Measurements from ENCODE around the gene SCAMP4.
"Not testable (repeated sequence)": the region's sequence is repeated elsewhere in the genome, so short reads cannot be mapped to it uniquely, and the experiment has no call there.

The SCAMP4 gene

GRCh38 chr19:1884291-1884718 is 20.9 kb upstream of the SCAMP4 start:
- DNase-seq = no peak

DNA sequence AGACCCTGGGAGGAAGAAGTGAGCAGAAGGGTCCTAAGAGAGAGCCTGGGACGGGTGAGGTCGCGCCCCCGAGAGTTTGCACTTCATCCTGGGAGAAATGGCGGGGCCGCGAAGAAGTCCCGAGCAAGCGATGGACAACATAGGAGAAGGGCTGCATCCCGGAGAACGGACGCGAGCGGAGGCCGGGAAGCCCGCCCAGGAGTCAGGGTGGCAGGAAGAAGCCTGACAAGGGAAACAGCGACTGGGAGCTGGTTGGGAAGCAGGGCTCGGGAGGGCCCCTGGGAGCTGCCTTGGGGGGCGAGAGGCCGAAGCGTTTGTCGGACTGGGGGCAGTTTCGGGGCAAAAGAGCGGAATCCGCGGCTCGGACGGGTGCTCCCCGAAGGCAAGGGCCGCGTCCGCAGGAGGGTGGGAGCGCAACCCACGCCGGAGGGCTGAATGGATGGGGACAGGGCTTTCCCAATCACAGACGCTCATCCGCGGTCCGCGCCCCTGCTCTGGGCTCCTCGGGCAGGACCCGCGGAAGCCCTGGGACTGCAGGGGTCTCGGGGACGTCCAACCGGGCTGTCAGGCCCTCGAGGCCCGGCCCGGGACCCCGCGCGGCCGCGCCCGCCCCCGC is 20.4 kb upstream of the SCAMP4 start:
- peak; percentile 25 for DNase-seq

GRCh38 chr19:1885398-1886119 is 19.6 kb upstream of the SCAMP4 start, which contains the start of gene ABHD17A:
TSS of gene ABHD17A (minus strand) at chr19:1885496. CDS start at chr19:1881566, 3,930 bp downstream.
- peak; percentile 88 for DNase-seq

- DNase-seq = not testable (repeated sequence)
Measured at GRCh38 chr19:1886360-1886759, 18.8 kb upstream of the SCAMP4 start.

GRCh38 chr19:1888385-1888784 is 16.8 kb upstream of the SCAMP4 start:
- no peak for DNase-seq

GRCh38 chr19:1889907-1890306 is 15.3 kb upstream of the SCAMP4 start:
- DNase-seq = no peak

DNA sequence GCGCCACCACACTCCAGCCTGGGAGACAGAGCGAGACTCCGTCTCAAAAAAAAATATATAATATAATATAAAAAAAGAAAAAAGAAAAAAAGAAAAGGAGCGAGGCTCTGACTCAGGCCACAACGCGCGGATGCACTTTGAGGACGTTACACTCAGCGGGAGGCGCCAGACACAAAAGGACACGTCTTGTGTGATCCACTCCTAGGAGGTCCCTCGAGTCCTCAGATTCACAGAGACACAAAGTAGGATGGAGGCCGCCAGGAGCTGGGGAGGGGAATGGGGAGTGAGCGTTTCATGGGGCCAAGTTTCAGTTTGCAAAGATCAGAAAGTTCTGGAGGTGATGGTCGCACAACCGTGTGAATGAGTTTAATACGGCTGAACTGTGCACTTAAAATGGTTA is 11.4 kb upstream of the SCAMP4 start:
- DNase-seq = no peak

DNA sequence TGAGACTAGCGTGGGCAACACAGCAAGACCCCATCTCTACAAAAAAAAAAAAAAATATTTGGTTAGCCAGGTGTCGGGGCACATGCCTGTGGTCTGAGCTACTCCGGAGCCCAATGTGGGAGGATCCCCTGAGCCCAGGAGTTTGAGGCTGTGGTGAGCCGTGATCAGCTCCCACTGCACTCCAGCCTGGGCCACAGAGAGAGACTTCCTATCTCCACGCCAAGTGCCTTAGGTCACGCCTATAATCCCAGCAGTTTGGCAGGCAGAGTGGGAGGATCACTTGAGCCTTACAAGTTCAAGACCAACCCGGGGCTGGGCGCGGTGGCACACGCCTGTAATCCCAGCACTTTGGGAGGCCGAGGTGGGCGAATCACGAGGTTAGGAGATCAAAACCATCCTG is 8.7 kb upstream of the SCAMP4 start:
- no peak for DNase-seq

GRCh38 chr19:1901940-1902404 is 3.2 kb upstream of the SCAMP4 start:
- DNase-seq = no peak

DNA sequence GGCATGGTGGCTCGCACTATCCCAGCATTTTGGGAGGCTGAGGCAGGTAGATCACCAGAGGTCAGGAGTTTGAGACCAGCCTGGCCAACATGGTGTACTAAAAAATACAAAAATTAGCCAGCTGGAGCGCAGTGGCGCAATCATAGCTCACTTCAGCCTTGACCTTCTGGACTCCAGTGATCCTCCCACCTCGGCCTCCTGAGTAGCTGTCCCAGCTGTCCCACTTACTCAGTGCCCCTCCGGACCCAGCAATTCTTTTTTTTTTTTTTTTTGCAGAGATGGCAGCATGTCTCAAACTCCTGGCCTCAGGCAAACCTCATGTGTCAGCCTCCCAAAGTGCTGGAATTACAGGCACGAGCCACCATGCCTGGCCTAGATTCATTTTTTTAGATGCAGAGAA is 2.3 kb upstream of the SCAMP4 start:
- no peak for DNase-seq

GRCh38 chr19:1904860-1905109 is 414 bp upstream of the SCAMP4 start:
- no peak for DNase-seq

GRCh38 chr19:1905863-1906375 is 720 bp downstream of the SCAMP4 start:
- DNase-seq = no peak

DNA sequence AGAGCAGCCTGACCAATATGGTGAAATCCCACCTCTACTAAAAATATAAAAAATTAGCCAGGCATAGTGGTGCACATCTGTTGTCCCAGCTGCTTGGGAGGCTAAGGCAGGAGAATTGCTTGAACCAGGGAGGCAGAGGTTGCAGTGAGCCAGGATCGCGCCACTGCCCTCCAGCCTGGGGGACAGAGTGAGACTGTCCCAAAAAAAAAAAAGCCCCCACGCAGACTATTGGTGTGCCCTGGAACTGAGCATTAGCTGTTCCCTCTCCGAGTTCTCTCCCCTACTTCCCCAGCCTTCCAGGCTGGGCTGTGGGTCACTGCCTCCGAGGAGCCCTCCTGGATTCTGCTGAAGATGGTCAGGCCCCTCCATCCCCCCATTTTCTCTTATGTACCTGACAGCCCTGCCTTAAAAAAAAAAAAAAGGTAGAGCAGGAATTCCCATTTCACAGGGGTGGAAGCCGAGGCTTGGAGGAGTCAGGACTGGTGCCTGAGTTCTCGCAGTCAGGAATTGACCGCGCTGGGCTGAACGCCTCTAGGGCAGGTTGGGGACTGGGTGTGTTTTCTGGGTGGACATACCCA is 1.9 kb downstream of the SCAMP4 start:
- no peak for DNase-seq

DNA sequence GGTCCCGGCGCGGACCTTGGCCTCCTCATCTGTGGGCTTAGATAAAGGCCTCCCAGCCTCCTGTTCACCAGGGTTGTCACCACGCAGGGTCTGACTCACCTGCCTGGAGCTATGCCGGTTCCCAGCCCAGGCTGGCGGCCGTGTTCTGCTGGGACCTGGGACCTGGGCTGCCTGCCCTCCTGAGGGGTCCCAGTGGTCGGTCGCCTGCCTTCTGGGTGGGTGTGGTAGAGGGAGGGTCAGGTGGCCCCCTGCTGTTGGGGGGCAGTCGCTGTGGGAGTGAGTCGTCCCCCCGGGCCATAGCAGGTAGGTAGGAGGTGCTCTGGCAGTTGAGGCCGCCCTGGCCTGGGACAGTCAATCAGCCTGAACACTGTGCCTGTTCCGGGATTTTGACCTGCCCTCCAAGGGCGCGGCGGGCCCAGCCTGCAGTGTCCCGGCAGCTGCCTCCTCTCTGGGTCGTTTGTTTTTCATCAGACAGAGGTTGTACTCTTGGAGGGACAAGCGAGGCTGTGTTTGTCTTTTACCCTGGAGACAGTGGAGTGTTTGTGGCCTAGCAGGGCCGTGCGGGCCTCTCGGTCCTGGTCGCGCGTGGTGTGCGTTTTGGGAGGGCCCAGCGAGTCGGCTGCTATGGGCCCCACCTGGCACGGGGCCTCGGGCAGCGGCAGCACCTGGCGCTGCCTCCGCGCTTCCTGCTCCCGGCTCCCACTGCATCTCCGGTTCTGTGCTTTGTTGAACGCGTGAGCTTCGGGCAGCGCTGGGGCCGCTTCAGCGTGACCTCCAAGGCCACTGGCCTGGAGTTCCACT is 2.6 kb downstream of the SCAMP4 start:
- DNase-seq = no peak

GRCh38 chr19:1908364-1908678 is 3.1 kb downstream of the SCAMP4 start:
- no peak for DNase-seq

GRCh38 chr19:1909761-1910080 is 4.5 kb downstream of the SCAMP4 start:
- DNase-seq = no peak

- no peak for DNase-seq
Measured at GRCh38 chr19:1910177-1910576, 5.0 kb downstream of the SCAMP4 start.

DNA sequence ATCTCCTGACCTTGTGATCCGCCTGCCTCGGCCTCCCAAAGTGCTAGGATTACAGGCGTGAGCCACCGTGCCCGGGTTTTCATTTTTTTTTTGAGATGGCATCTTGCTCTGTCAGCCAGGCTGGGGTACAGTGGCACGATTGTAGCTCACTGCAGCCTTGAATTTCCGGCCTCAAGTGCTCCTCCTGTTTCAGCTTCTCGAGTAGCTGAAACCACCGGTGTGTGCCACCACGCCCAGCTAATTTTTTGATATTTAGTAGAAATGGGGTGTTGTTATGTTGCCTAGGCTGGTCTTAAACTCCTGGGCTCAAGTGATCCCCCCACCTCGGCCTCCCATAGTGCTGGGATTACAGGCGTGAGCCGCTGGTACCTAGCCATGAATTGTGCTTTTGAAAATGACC is 5.9 kb downstream of the SCAMP4 start:
- no peak for DNase-seq

- no peak for DNase-seq
Measured at GRCh38 chr19:1911995-1912394, 6.8 kb downstream of the SCAMP4 start.

GRCh38 chr19:1912760-1913505 is 7.7 kb downstream of the SCAMP4 start:
- DNase-seq = no peak

DNA sequence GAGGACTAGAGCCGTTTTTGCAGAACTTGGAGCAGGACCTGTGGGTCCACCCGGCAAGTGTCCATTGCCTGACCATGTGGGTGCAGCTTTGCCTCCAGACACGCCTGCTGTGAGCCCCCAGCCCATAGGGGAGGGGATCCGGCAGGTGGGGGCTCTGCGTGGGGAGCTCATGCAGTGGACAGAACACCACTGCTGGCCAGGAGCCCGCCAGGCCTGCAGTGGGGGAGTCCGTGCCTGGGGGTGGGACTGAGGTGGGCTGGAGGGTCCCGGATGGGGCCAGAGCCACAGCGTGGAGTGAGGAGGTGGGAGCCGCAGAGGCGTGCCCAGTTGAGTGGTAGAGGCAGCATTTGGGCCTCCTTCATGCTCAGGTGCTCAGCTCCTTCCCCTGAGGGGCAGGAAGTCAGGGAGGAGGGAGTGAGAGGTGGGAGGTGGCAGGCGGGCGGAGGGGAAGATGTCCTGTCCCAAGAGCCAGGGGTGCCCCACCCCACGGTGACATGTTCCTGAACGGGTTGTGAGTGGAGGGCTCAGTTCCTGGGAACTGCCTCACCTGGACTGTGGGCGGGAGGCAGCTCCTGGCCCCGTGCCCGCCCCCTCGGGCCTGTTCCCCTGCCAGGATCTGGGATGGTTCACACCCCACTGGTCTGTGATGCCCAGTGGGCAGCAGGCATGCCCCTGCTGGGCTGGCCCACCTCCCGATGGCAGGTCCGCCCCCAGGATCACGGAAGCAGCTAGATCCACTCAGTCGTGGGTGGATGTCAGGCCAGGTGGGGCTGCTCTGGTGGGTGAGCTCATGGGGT is 8.8 kb downstream of the SCAMP4 start:
- DNase-seq = no peak

DNA sequence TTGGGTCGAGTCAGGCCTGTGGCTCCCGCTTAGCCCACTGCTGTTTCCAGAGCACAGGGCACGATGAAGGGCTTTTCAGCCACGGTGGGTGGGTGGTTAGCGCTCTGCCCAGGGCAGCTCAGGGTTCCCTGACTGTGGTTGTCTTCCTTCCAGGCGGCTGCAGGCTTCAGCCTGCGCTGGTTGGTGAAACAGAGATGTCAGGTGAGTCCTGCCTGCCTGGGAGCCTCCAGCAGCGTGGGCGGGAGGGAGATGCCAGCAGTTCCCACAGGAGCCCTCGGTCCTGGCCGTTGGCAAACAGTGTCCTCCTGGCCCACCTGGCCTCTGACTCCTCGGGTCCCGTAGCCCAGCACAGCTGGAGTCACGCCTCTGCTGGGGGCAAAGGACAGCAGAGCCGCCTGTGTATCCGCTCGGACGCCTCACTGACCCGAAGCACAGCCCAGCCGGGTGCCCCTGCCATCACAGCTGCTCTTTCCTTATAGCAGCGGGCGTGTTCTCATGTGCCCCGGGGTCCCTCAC is 9.7 kb downstream of the SCAMP4 start:
- DNase-seq = no peak

Data from HCEC 1CT (cell line).